Activated CD4-positive, alpha-beta T cell treated with anti-CD3 and anti-CD28 coated beads for 48 hours (primary cell): ENCODE data around the gene PLEKHA3.
"Not testable (repeated sequence)": the region's sequence is repeated elsewhere in the genome, so short reads cannot be mapped to it uniquely, and the experiment has no call there.

ENCODE experiments used
- DNase-seq: peaks from one replicate; pipeline ENCODE4 v3.0.0-alpha.2; 2020

Gene PLEKHA3

DNA sequence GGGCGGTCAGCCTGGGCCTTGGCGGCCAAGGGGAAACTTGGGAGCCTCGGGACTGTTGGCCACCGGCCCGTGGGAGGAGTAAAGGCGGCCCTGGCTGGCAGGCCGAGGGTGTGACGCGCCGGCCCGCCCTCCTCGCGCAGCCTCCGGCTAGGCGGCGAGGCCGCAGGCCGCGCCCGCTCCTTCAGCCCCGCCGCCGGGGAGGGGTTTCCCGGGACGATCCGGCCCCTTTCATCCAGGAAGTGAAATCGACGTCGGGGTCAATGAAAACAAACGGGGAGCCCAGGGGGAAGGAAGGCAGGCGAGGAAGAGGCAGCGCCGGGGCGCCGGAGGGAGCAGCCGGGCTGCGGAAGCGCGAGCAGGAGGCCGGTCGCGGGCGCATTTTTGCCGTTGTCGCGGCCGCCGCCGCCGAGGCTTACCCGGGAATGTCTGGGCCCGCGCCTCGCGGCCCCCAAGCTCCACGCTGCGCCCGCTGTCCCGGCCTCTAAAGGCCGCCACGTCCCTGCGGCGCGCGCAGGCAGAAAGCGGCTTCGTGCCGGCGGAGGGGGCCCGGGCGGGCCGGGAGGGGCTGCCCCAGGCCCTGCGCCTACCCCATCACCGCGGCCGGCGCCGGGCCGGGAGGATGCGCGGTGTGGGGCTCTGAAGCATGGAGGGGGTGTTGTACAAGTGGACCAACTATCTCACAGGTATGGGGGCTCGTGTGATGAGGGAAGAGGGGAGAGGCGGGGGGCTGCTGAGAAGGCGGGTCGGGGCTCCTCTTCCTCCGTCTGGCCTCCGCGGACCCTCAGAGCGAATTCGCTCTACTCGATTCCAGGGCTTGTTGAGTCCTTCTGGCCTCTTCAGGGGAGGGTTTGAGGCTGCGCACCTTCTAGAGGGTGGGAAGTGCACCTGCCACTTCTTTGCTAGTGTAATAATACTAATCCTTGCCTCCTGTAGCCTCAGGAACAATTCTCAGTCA is at the start of gene PLEKHA3:
Gene PLEKHA3, plus strand, starts transcription at position 231 of the 955 bp plus-strand sequence. Its CDS starts 413 bp downstream, at position 644.
- DNase-seq = peak; percentile 79

DNA sequence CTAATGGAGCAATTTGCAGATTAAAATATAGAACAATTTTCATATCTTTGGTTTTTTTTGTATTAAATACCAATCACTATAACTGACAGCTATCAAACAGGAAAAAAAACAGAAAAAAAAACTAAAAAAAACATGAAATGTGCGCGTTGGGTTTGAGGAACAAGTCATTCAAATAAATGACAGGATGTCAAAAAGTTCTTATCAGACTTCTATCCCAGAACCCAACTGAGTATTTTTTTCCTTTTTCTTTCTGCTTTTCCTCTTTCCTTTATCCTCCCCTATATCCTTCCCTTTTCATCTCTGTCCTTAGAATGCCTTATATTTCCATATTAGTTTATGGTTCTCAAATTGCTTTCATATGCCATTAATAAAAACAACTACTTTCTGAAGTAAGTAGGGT is 43.6 kb upstream of the PLEKHA3 start:
- DNase-seq = no peak

GRCh38 chr2:178441426-178441825 is 38.8 kb upstream of the PLEKHA3 start:
- no peak for DNase-seq

DNA sequence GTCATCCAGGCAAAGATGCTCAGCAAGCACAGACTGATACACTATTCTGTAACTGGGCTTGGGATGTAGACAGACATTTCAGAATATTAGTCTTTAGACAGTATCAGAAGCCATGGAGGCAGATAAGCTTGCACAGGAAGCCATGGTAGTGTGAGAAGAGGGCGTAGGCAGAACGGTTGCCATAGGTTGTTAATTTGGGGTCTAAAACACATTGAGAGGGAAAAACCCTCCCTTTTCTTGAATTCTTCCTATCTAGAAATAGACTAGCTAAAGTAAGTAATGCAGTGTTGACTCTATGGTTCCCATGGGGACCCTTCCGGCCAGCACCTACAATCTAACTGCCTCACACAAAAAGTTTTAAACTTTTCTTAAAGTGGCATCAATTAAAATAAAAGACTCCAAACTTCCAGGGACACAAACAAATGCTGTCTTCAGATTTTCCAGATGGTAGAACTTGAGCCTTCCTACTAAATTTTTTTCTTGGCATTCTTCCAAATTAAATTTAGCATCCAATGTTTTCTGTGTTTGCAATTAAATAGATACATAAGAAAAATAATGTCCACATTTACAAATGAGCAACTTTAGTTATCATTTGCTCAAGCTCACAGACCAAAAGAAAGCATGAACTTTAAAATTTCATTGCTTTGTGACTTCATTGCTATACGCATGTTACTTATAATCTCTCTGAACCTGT is 31.1 kb upstream of the PLEKHA3 start:
- no peak for DNase-seq

- no peak for DNase-seq
These were observed 30.3 kb upstream of the PLEKHA3 start for GRCh38 chr2:178449700-178450523.

DNA sequence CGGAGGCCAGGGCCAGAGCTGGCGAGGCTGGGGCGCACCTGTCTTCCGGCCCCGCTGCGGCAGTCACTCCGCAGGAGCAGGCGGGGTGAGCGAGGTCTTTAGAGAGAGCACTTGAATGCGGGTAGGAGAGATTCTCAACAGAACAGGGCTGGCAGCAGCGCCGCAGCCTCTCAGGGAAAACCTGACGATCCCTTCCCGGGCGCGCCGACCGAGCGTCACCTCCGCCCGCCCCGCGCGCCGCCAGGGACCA is 29.8 kb upstream of the PLEKHA3 start:
- no peak for DNase-seq

DNA sequence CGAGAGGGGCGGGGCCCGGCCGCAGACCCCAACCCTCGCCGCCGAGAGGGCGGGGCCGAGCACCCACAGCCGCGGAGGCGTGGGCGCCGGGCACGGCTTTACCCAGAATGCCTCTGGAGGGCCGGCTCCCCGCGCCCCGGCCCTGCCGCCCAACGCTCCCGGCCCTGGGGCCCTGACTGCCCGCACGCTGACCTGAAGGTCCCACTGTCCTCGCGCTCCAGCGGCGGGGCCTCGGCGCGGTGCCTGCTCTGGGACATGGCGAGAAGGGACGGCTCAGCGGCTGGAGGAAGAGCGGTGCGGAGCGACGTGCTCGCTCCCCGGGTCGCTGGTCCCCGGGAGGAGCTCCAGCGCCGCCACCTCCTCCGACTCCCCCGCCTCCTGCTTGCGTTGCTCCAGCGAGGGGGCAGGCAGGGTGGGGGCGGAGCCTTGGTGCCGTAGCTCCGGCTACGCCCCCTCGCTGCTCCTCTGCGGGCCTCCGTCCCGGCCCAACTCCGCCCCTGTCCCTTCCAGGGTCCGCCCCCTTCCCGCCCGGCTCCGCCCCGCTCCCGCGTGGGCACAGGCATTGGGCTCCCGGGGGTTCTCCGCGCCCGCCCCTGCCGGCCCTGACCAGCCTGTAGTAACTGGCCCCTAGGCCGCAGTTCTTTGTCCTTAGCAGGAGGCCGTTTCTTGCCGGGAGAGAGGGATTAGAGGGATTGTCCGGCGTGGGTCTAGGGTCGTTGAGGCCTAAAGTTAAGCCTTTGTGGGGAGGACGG is 29.3 kb upstream of the PLEKHA3 start, which contains the start of the genes PJVK and PRKRA:
Gene PJVK, plus strand, starts transcription at position 605 of the 752 bp plus-strand sequence. CDS start 2,032 bp downstream, outside the sequence.
Gene PRKRA, minus strand, starts transcription at position 402 of the 752 bp plus-strand sequence. Its CDS starts 145 bp downstream, at position 257.
- peak; percentile 97 for DNase-seq

DNA sequence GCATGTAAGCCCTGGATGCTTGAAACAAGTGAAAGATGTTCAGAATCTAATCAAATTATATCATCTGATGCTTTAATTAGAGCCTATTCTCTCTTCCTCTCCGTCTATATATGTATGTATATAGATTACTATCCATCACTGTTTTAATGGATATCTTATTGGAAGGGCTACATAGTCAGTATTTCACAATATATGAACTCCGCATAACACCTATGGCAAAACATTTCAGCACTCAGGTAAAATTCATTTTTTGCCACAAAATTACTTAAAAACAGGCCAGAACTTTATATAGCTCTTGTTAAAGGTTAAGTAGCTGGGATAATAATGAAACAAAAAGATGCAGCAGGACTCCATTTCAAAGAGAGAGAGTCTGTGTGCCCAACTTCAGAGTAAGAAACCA is 27.9 kb upstream of the PLEKHA3 start:
- DNase-seq = no peak

DNA sequence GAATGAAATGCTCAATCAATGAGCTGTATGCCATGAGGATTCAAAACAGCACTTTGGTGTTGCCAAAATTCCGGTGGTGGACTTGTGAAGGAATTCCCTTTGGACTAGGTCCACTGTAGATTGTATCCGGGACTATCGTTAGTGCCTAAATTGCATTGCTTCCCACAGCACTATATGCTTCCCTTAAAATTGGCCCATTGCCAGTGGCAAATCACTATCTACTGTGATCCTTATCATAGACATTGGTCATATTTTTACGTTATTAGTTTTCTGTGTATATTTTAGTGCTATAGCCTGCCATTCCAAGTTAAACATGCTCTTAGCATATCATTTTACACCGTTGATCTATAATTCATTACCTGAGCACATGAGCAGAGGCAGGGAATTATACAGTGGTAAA is 27.4 kb upstream of the PLEKHA3 start:
- DNase-seq = no peak

GRCh38 chr2:178455947-178456346 is 24.3 kb upstream of the PLEKHA3 start:
- DNase-seq = no peak

DNA sequence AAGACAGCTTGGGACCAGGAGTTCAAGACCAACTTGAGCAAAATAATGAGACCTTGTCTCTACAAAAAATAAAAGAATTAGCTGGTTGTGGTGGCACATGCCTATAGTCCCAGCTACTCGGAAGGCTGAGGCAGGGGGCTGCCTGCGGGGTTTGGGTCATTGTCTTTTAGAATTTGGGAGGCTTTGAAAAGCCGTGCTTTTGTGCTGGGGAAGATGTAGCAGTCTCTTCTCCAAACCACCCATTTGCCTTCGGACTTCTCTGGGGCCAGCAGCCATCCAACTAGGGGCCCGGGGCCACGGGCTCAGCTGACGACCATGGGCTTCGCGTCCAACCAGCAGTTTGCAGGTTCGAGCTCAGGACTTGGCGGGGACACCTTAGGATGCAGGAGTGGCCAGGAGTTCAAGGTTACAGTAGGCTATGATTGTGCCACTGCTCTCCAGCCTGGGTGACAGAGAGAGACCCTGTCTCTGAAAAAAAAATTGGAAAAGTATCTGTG is 22.8 kb upstream of the PLEKHA3 start:
- no peak for DNase-seq

DNA sequence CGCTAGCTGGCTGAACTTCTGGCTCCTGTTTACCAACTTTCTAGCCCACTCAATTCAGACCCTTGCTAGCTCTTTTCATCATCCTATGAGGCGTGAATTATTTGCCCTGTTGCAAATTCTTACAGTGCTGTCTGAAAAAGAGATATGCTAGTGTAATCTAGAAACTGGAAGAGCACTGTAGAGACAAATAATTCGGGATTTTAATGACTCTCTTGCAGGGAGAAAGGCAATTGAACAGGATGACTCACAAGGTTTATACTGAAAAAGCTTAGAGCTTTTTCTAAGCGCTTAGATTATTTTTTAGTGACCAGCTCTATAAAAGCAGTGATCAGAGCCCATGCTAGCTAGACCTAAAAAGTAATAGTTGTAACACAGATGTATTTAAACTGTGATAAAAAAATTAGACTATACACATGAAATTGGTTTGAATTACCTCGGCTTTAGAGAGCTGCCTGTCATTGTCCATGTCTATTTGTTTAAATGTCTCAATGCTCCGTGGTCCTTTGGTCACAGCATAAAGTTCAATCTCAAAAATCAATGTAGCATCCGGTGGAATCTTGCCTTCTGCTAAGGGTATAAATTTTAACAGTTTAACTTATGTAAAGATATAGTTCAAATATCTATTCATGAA is 10.9 kb upstream of the PLEKHA3 start:
- no peak for DNase-seq

GRCh38 chr2:178471313-178471712 is 8.9 kb upstream of the PLEKHA3 start:
- DNase-seq = not testable (repeated sequence)

- DNase-seq = no peak
These were observed 6.9 kb upstream of the PLEKHA3 start for GRCh38 chr2:178473373-178473772.

- DNase-seq = no peak
These were observed 6.3 kb upstream of the PLEKHA3 start for GRCh38 chr2:178473931-178474330.

DNA sequence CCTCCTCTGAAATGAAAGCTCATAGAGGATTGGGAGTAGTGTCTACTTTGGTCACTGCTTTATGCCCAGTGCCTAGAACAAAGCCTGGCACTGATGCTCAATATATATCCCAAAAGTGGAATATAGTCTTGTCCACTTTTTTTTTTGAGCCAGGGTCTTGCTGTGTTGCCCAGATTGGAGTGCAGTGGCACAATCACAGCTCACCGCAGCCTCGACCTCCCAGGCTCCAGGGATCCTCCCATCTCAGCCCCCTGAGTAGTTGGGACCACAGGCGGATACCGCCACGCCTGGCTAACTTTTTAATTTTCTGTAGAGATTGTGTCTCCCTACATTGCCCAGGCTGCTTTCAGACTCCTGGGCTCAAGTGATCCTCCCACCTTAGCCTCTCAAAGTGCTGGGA is 5.7 kb upstream of the PLEKHA3 start:
- no peak for DNase-seq

GRCh38 chr2:178476477-178476876 is 3.8 kb upstream of the PLEKHA3 start:
- no peak for DNase-seq

DNA sequence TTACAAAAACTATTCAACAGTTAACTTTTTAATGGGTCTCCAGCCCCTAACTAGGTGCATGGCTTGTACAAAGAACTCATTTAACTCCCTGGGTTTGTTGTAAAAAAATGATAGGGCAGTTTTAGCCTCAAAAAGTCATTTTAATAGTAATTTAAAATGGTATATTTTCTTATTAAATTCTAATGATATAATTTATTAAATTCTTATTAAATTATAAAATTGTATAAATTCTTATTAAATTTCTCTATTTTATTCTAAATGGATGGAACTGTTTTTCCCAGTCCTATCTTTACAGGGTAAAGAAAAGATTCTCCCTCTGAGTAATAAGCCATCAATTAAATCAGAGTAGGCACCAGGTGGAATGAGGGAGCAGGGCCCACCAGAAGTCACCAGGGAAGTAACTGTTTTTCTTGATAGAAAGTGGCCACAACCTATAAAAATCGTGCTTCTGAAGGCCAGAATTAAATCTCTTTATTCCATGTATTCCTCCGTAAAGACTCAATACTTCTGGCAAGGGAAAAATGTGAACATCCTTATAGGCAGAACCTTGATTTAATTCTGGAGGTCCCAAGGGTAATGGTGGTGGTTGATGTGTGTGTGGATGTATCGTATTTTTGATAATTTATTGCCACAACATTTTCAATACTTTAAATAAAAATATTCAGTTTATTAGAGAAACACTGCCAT is 2.7 kb upstream of the PLEKHA3 start:
- DNase-seq = no peak

DNA sequence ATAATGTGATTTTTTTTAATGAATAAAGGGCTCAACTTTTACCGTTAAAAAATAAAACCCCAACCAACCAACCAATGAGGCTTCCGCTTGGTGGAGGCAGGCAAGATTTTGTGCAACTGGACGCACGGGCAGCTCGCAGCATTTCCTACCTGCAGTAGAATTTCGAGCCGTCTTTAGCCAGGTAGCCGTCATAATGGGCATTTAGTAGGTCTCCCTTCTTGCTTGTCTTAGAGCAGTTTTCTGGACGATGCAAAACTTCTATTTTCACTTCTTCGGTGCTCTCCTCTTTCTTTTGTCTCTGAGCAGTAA is 2.2 kb upstream of the PLEKHA3 start:
- DNase-seq = peak; percentile 22

GRCh38 chr2:178478439-178479274 is 1.6 kb upstream of the PLEKHA3 start, which contains the start of gene FKBP7:
Gene FKBP7, minus strand, starts transcription at chr2:178478600. Its CDS starts 101 bp downstream, at chr2:178478499.
- DNase-seq = peak; percentile 84
